ENCODE measurements around the gene PLB1.

Gene PLB1

GRCh38 chr2:28592481-28592880 lies 96.6 kb downstream of the PLB1 start:
- no peak for DNase-seq

- DNase-seq: no peak
These were observed 97.4 kb downstream of the PLB1 start for GRCh38 chr2:28593160-28593755.

- no peak for DNase-seq
These were observed 98.1 kb downstream of the PLB1 start for GRCh38 chr2:28594000-28594331.

GRCh38 chr2:28594332-28595108 lies 98.7 kb downstream of the PLB1 start:
- DNase-seq: peak; percentile 78

GRCh38 chr2:28595323-28595722 lies 99.5 kb downstream of the PLB1 start:
- no peak for DNase-seq

GRCh38 chr2:28598484-28598883 lies 102.6 kb downstream of the PLB1 start:
- no peak for DNase-seq

GRCh38 chr2:28600181-28600580 lies 104.3 kb downstream of the PLB1 start:
- DNase-seq: no peak

GRCh38 chr2:28601616-28602015 lies 105.8 kb downstream of the PLB1 start:
- no peak for DNase-seq

GRCh38 chr2:28602136-28602660 lies 106.3 kb downstream of the PLB1 start:
- DNase-seq: no peak

GRCh38 chr2:28602751-28603639 lies 107.1 kb downstream of the PLB1 start:
- DNase-seq: no peak

GRCh38 chr2:28603821-28604220 lies 108.0 kb downstream of the PLB1 start:
- no peak for DNase-seq

- DNase-seq: no peak
These were observed 108.5 kb downstream of the PLB1 start for GRCh38 chr2:28604284-28604843.

GRCh38 chr2:28606986-28607441 lies 111.2 kb downstream of the PLB1 start:
- DNase-seq: no peak

GRCh38 chr2:28607730-28608499 lies 112.1 kb downstream of the PLB1 start:
- DNase-seq: no peak

- DNase-seq: no peak
These were observed 112.9 kb downstream of the PLB1 start for GRCh38 chr2:28608500-28609424.

- no peak for DNase-seq
These were observed 114.8 kb downstream of the PLB1 start for GRCh38 chr2:28610583-28611201.

- no peak for DNase-seq
These were observed 116.4 kb downstream of the PLB1 start for GRCh38 chr2:28612131-28612812.

- no peak for DNase-seq
These were observed 117.3 kb downstream of the PLB1 start for GRCh38 chr2:28613186-28613585.

- DNase-seq: no peak
These were observed 118.0 kb downstream of the PLB1 start for GRCh38 chr2:28613633-28614501.
